ENCODE data around the gene MAP3K9.
A peak's percentile ranks its signal among the peaks of the same experiment; 100 is the strongest.
"Not testable (repeated sequence)": the region's sequence is repeated elsewhere in the genome, so short reads cannot be mapped to it uniquely, and the experiment has no call there.

MAP3K9 gene

DNA sequence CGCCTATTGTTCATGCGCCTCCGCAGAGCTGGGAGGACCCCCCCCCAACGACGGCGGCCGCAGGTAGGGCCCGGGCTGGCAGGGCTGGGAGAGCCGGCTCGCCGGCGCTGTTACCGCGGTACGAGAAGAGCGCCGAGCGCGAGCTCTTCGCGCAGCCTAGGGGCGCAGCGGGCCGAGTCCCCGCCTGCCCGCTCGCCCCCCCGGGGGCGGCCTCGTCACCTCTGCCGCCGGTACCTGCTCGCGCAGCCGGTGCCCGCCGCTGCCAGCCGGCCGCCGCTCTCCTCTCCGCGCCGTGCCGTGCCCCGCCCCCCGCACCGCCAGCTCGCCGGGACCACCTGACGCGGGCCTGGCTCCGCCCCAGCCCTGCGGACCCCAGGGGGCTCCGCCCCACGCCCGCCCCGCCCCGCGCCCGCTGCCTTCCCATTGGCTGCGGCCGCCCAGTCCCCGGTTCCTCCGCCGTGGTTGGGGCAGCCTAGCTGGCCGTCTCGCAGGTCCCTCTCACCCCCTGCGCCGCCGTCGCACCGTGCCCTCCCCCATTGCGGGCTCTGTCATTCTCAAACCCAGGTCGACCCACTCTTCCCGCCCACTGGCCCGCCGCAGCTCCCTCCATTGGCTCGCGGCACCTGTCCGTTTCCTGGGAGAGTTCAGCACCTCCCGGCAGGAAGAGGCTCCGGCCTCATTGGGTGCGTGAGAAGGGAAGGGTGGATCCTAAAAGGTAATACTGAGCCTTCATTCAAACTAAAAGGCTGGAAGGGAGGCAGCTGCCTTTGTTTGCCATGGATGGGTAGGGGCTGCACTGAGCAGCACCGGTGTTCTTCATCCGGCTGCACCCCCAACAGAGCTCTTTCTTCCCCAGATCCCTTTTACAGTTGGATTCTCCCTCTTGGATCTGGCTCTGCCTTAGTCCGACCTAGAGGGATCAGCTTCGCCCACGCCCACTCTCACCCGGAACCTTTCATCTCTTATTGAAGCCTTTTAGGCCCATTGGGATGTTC lies at the start of gene MAP3K9:
TSS of gene MAP3K9 (minus strand) at position 289 of the 995 bp plus-strand sequence. CDS start 342 bp downstream, outside the sequence.
- peak; percentile 88 for DNase-seq

DNA sequence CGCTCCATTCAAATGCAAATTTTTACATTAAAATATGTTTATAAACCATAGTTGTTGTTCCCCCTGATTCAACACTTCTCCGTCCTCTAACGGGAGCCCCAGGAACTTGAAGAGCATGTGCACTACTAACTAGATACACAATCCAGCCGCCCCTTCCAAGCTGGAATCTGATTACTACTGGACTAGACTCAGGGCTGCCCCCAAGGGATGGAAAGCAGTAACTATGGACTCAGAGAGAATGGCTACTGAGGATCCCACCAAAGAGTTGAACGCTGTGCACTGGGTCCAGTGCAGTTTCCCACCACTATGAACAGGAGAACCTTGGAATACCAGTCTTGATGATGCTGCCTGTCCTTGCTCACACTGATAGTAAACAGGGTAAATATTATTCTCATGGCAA lies 49.3 kb upstream of the MAP3K9 start:
- no peak for DNase-seq

- DNase-seq = no peak
These were observed 48.2 kb upstream of the MAP3K9 start for GRCh38 chr14:70857496-70857890.

DNA sequence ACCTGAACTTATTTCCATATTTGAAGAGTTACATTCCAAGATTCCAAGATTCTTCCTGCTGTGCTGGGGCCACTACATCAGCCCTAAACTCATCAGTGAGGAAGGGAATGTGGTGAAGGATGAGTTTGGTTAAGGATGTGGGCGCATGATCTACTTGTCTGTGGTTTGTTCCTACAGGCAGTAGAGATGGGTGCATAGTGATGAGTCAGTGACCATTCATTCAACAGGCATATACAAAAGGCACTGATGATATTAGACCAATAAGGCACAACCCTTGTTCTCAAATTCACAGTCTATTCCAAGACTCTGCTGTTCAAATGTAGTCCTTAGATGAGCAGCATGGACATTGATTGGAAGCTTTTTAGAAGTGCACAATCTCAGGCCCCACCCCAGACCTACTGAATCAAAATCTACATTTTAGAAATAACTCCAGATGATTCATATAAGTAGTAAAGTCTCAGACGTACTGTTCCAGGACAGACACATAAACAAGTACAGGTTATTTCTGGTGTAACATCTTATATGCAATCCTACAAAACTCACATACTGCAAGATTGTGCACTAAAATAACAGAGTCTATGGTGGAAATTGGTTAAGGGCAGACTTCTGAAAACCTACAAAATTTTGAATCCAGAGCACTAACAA lies 47.7 kb upstream of the MAP3K9 start:
- no peak for DNase-seq

GRCh38 chr14:70855486-70855885 lies 46.2 kb upstream of the MAP3K9 start:
- DNase-seq = no peak

DNA sequence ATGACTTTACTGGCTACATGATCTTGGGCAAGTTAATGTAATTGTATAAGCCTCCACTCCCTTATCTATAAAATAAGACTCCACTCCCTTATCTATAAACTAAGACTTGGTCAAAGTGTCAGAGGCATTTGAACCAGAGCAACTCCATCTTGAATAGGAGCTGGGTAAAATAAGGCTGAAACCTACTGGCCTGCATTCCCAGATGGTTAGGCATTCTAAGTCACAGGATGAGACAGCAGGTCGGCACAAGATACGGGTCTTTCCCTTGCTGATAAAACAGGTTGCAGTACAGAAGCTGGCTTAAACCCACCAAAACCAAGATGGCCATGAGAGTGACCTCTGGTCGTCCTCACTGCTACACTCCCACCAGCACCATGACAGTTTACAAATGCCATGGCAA lies 44.3 kb upstream of the MAP3K9 start:
- DNase-seq = not testable (repeated sequence)

DNA sequence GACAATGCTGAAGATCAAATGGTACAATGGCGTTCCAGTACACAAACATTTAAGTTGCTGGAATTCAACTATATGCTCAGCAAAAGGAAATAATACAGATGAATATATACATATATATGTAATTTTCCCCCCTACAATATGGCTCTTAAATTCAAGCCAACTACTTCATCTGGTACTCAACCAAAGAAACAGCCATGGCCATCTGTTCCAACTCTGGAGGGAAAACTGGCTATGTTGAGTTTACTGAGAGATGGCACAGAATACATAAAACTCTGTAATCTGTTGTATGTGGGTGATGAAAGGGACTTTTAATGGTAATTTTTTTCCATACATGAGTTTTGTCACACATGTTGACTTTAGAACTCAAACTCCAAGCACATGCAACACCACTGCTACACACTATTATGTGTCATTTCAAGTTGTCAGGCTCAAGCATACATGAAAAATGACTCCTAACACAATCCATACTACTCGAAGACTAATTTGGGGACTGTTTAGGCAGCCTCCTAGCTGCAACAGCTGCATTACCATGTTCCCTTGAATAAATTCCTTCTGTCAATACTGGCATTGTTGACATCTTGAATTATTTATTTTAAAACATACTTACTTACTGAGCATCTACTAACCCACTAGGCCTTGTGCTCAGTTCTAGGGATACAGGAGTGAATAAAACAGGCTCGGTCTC lies 38.2 kb upstream of the MAP3K9 start:
- DNase-seq = no peak

DNA sequence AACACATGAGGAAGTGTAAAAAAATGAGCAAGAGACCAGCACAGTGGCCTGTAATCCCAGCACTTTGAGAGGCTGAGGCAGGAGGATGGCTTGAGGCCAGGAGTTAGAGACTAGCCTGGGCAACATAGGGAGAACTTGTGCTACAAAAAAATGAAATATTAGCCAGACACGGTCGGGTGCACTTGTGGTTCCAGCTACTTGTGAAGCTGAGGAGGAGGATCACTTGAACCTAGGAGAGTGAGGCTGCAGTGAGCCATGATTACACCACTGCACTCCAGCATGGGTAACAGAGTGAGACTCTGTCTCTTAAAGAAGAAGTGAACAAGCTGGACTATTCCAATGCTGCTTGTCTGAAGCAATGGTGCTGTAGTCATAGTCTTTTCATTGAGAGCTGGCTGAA lies 36.3 kb upstream of the MAP3K9 start:
- DNase-seq = no peak

- no peak for DNase-seq
These were observed 33.6 kb upstream of the MAP3K9 start for GRCh38 chr14:70842851-70843462.

DNA sequence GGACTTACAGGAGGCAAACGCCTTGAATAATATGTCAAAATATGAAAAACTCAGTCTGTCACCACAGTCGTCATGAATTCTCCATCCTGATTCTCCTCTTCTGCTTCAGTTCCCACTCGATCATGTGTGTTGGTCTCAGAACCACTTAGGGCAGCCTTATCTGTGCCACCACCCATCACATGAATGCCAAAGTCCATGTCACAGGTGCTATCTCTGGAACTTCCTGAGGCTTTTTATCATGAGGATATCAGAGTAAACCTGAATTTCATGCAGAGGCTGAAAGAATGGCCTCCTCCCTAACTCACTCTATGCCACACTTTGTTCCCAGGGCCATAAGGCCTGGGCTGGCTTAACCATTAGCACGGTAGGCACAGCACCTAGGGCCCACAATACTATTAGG lies 28.8 kb upstream of the MAP3K9 start:
- no peak for DNase-seq

GRCh38 chr14:70836946-70837345 lies 27.6 kb upstream of the MAP3K9 start:
- DNase-seq = no peak

DNA sequence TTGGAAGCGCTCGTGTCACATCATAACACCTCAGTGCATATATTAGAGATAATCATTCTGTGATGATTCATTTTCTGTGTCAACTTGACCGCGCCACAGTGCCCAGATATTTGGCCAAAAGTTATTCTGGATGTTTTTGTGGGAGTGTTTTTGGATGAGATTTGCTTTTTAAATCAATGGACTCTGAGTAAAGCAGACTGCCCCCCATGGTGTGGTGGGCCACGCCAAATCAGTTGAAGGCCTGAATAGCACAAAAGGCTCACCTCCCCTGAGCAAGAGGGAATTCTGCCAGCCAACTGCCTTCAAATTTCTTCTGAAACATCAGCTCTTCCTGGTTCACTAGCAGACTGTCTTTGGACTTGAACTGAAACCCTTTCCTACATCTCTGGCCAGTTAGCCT lies 24.6 kb upstream of the MAP3K9 start:
- no peak for DNase-seq

DNA sequence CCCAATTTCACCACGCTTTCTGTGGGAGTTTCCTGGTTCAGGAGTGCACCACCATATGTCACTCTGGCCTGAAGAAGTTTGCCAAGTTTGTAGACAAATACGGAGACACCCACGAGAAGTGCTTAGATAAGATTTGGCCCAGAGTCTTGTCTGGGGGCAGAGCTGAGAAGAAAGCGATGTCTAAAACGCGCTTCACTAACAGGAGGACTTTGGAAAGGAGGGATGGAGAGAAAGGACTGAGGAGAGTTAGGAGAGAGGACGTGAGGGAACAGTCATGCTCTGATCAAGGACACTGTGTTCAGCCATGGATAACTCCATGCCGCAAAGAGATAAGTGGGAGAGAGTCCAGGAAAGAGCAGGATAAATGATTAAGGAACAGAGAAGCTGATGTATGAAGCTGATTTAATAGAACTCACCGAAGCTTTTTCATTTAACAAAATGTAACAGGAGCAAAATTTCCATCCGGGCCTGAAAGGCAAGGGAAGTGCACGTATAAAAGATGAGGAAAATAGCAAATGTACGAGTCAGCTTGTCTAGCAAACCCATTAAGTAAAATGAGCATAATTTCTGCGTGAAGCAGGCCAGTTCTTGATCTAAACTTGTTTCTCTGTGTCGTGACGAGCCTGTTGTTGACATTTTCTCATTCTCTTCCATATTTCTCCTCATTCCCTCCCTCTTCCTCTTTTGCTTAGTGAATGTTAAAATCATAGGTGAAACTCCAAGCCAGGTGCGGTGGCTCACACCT lies 23.4 kb upstream of the MAP3K9 start:
- DNase-seq = no peak

DNA sequence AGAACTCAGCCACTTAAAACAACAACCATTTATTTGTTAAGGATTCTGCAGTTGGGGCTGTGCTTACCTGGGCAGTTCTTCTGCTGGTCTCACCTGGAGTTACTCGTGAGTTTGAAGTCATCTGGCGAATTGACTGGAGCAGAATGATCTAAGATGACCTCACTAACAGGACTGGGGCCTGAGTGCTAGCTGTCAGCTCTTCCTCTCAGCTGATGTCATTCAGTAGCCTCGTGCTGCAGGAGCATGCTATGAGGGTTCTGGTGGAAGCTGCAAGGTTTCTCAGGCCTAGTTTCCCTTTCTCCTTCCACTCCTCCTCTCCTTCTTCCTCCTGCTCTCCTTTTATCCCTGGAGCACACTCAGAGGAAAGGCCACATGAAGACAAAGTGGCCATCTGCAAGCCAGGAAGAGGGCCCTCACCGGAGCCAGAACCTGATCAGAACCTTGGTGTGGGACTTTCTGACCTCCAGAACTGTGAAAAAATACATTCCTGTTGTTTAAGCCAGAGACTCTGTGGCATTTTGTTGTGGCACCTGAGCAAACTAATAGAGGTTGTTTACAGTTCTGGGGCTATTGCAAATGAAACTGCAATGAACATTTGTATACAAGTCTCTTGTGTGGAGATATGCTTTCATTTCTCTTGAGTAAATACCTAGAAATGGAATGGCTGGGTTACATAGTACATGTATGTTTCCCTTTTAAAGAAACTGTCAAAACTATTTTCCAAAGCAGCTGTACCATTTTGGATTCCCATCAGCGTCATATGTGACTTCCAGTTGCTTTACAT lies 21.9 kb upstream of the MAP3K9 start:
- no peak for DNase-seq

DNA sequence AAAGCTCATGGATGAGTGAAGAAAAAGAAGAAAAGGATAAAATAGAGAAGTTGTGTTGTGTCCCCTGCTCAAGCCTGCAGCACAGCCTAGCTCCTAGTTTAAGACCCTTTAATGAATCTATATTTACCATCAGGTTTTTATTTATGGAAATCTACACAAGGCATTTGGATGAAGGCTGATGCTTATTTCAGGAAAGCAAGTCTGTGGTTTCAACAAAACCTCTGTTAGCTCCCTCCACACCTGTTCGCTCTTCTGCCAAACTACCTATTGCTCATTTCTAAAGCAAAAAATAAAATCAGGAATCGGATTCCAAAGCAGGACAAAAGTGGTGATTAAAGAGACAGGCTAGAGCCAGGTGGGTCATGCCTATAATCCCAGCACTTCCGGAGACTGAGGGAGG lies 18.9 kb upstream of the MAP3K9 start:
- DNase-seq = no peak

DNA sequence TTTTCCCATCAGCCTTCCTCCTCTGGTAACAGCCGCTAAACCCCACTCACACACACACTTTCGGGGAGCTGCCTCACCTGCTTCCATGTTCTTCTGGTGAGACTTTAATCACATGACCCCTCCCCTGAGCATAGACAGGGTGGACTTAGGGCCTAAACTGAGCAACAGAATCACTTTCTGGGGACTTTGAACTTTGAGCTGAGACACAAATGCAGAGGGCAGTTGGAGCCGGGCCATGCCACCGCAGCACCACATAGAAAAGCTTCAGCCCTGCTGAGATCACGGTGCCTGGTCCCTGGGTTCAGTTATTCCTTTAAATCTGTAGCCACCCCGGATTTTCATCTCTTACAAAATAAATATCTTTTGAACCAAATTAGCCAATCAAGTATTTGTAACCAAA lies 18.4 kb upstream of the MAP3K9 start:
- no peak for DNase-seq

GRCh38 chr14:70827347-70827746 lies 18.0 kb upstream of the MAP3K9 start:
- no peak for DNase-seq

DNA sequence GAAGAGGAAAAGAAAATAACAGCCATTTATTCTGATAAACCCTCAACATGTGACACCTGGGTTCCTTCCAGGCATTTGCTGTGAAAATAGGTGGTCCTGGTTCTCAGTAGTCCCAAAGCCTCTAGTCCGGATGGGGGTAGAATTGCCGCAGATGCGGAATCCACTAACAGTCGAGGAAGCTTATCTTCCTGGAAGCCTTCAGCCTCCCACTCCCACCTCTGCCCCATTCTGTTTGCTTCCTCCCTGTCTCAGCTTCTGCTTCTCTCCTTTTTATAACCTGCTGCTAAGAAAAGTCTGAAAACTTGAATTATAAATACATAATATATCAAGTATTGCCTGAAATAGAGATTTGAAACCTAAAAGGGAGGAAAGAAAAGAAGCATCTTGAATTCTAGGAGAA lies 14.0 kb upstream of the MAP3K9 start:
- no peak for DNase-seq

DNA sequence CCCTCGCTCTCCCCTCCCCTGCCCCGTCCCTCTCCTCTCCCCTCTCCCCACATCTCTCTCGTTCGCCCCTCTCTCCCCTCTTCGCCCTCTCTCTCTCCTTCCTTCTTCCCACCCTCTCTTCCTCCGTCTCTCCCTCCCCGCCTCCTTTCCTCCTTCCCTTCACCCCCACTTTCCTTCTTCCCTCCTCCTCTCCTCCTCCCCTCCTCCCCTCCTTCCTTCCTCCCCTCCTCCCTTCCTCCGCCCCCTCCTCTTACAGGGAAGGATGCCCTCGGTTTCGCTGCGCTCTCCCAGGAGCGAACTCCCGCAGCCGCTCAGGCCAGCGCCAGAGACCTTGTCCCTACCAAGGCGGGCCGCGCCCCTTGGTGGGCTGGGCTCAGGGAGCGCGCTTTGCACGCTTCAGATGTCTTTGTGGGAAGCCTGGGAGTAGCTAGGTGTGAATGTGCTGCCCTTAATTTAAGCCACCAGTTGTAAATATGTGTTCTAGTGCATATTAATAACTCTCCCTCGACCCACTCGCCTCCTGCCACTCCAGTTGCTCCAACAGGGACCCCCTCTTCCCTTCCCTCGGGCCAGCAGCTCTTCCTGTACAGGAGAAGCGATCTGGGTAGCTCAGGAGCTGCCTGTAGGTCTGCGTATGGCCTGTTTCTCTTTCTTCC lies 13.3 kb upstream of the MAP3K9 start:
- DNase-seq = peak; percentile 20

GRCh38 chr14:70821584-70822529 lies 12.5 kb upstream of the MAP3K9 start:
- DNase-seq = peak; percentile 64
